ENCODE results near the gene RIMS3.

RIMS3 gene

DNA sequence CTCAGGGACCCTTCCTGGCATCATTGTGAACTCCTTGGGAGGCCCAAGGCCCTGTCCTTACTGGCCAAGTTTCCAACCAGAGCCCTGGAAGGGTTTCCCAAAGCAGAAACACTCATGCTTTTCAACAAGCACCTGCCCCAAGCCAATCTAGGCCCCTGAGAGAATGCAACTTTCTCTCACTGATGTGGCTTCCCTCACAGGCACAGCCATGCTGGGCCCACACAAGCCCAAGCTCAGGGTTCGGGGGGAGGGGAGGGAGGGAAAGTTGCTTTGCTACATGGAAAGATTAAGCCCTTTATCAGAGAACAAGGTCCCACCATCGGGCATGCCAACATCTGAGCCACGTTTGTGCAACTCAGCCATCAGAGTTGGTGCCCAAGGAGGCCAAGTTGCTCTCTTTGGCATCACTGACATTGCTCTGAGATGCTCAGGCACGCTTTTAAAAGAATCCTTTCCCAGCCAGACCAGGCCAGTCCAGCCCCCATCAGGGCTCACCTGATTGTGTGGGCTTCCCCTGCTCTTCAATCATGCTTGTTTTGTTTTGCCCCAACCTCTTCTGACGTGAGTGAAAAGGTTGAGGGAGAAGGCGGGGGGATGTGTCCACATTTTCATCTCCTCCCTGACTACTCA, 43.5 kb downstream of the RIMS3 start:
- Histone ChIP-seq H3K9ac (ENCODE audit: low read length) (no peak overlapping the region), H3K4me2 (ENCODE audit: low read length) (no peak overlapping the region), H3K79me2 (ENCODE audit: low read length) (no peaks in the 10 kb centered on the region), H4K20me1 (ENCODE audit: insufficient read depth, low read length) (no peaks in the 10 kb centered on the region), H3K4me3 (ENCODE audit: low read length) (no peak overlapping the region), H3K27me3 (ENCODE audit: low read depth, low read length) (no peaks in the 10 kb centered on the region), H3K9me3 (ENCODE audit: insufficient read depth, low read length) (no peaks in the 10 kb centered on the region), H3K27ac (ENCODE audit: low read length) (no peak overlapping the region), H3K36me3 (replicated peaks; ENCODE audit: low read depth, low read length) (no peaks in the 10 kb centered on the region), H3K4me1 (ENCODE audit: low read length) (peaks cover 21% of the 10 kb centered on the region), H2AFZ (ENCODE audit: low read depth, low read length) (no peak overlapping the region)
- TF ChIP-seq EZH2phosphoT487 (IDR thresholded peaks at IDR 0.05; ENCODE audit: low read depth): no peak

DNA sequence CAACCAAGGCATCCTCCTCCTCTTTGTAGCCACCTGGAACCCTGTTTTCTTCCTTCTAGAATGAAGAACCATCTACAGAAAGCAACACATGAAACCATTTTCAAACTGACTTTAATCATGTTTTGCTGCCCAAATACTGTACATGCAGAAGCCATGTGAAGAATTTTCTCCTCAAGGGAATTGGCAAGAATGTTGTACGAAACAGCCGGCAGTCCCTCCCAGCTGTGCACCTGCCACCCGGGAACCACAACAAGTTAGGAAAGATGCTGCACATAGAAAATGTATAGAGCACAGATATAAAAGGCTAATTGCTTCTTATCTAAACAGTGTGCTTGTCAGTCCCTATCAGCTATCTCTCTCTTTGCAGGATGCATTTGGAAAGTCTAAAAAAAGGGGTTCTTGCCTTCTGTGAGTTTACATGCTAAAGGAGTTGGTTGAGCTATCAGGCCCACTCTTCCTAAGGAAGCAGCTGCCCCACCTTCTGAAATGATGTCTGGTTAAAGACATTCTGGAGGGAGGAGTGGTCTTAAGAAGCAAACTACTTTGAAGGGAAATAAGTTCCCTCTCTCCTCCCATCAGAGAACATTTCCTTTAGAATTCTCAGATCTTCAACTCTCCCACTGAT, 44.8 kb downstream of the RIMS3 start:
- H3K79me2 ChIP-seq (ENCODE audit: low read length): no peaks in the 10 kb centered on the region
- TF ChIP-seq, protein P1, sequence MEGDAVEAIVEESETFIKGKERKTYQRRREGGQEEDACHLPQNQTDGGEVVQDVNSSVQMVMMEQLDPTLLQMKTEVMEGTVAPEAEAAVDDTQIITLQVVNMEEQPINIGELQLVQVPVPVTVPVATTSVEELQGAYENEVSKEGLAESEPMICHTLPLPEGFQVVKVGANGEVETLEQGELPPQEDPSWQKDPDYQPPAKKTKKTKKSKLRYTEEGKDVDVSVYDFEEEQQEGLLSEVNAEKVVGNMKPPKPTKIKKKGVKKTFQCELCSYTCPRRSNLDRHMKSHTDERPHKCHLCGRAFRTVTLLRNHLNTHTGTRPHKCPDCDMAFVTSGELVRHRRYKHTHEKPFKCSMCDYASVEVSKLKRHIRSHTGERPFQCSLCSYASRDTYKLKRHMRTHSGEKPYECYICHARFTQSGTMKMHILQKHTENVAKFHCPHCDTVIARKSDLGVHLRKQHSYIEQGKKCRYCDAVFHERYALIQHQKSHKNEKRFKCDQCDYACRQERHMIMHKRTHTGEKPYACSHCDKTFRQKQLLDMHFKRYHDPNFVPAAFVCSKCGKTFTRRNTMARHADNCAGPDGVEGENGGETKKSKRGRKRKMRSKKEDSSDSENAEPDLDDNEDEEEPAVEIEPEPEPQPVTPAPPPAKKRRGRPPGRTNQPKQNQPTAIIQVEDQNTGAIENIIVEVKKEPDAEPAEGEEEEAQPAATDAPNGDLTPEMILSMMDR (IDR thresholded peaks at IDR 0.05; ENCODE audit: low read depth, low read length): no peak
- no peak for TF ChIP-seq EZH2phosphoT487 (IDR thresholded peaks at IDR 0.05; ENCODE audit: low read depth)
- H3K27ac ChIP-seq (ENCODE audit: low read length): no peak overlapping the region
- no peaks in the 10 kb centered on the region for H3K9me3 ChIP-seq (ENCODE audit: insufficient read depth, low read length)
- peaks cover 9% of the 10 kb centered on the region for H3K4me1 ChIP-seq (ENCODE audit: low read length)
- no peak overlapping the region for H3K4me2 ChIP-seq (ENCODE audit: low read length)
- no peak overlapping the region for H2AFZ ChIP-seq (ENCODE audit: low read depth, low read length)
- H3K4me3 ChIP-seq (ENCODE audit: low read length): no peak overlapping the region
- no peaks in the 10 kb centered on the region for H3K27me3 ChIP-seq (ENCODE audit: low read depth, low read length)
- H3K9ac ChIP-seq (ENCODE audit: low read length): no peak overlapping the region
- H3K36me3 ChIP-seq (replicated peaks; ENCODE audit: low read depth, low read length): no peaks in the 10 kb centered on the region
- H4K20me1 ChIP-seq (ENCODE audit: insufficient read depth, low read length): no peaks in the 10 kb centered on the region

DNA sequence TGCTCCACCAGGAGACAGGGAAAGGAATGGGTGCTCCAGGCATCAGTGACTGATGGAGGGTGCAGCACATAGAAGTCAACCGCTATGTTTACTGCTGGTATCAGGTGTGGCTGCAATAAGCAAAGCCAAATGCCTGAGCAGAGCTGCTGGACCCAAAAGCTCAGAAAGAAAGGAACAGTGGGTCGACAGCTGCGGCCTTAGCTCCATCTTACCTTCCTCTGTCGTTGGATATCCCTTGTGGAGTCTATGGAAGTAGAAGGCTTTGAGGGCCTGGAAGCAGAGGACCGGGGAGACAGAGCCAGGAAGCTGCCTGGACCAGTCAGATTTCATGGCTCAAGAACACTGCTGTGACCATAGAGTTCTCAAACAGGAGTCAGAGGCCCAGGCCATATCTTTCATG, 45.3 kb downstream of the RIMS3 start:
- no peaks in the 10 kb centered on the region for H3K79me2 ChIP-seq (ENCODE audit: low read length)
- no peak overlapping the region for H3K27ac ChIP-seq (ENCODE audit: low read length)
- peaks cover 4% of the 10 kb centered on the region for H3K4me1 ChIP-seq (ENCODE audit: low read length)
- H3K4me2 ChIP-seq (ENCODE audit: low read length): no peak overlapping the region
- H3K9ac ChIP-seq (ENCODE audit: low read length): no peak overlapping the region
- no peaks in the 10 kb centered on the region for H3K9me3 ChIP-seq (ENCODE audit: insufficient read depth, low read length)
- H3K4me3 ChIP-seq (ENCODE audit: low read length): no peak overlapping the region
- H4K20me1 ChIP-seq (ENCODE audit: insufficient read depth, low read length): no peaks in the 10 kb centered on the region
- no peaks in the 10 kb centered on the region for H3K27me3 ChIP-seq (ENCODE audit: low read depth, low read length)
- H2AFZ ChIP-seq (ENCODE audit: low read depth, low read length): no peak overlapping the region
- TF ChIP-seq, protein P1 (IDR thresholded peaks at IDR 0.05; ENCODE audit: low read depth, low read length): no peak
- TF ChIP-seq EZH2phosphoT487 (IDR thresholded peaks at IDR 0.05; ENCODE audit: low read depth): no peak
- no peaks in the 10 kb centered on the region for H3K36me3 ChIP-seq (replicated peaks; ENCODE audit: low read depth, low read length)

DNA sequence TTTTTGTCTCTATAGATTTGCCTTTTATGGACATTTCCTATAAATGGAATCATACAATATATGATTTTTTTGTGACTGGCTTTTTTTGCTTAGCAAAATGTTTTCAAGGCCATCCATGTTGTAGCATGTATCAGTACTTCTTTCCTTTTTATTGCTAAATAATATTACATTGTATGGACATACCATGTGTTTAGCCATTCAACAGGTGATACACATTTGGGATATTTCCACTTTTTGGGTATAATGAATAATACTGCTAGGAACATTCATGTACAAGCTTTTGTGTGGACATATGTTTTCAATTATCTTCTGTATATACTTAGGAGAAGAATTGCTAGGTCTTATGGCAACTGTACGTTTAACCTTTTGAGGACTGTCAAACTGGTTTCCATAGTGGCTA, 47.4 kb downstream of the RIMS3 start:
- Histone ChIP-seq H3K27ac (ENCODE audit: low read length) (no peak overlapping the region), H3K79me2 (ENCODE audit: low read length) (no peaks in the 10 kb centered on the region), H3K9me3 (ENCODE audit: insufficient read depth, low read length) (no peaks in the 10 kb centered on the region), H3K27me3 (ENCODE audit: low read depth, low read length) (no peaks in the 10 kb centered on the region), H2AFZ (ENCODE audit: low read depth, low read length) (no peak overlapping the region), H4K20me1 (ENCODE audit: insufficient read depth, low read length) (no peaks in the 10 kb centered on the region), H3K4me2 (ENCODE audit: low read length) (no peak overlapping the region), H3K9ac (ENCODE audit: low read length) (no peak overlapping the region), H3K36me3 (replicated peaks; ENCODE audit: low read depth, low read length) (no peaks in the 10 kb centered on the region), H3K4me1 (ENCODE audit: low read length) (no peaks in the 10 kb centered on the region), H3K4me3 (ENCODE audit: low read length) (no peak overlapping the region)
- TF ChIP-seq EZH2phosphoT487 (IDR thresholded peaks at IDR 0.05; ENCODE audit: low read depth): no peak
- TF ChIP-seq, protein P1 (IDR thresholded peaks at IDR 0.05; ENCODE audit: low read depth, low read length): no peak
